K562 (cell line): ENCODE results near the gene SH3BP5L. TPM values are rescaled to one million over a fixed set of nuclear protein-coding genes. Genes with fewer than 3 reads are reported as not detected.

Experiments used
- BRD4 ChIP-seq: fragments of 200-600 bp; sonication (generic); IDR thresholded peaks from 2 replicates; pipeline ENCODE4 v1.6.1; 2017; ENCODE audit warnings: inconsistent platforms
- KDM4B ChIP-seq, 2 experiments: fragments of 450-650 bp in 1 of 2; sonication (generic) in 1 of 2; IDR thresholded peaks; 2 replicates each; pipeline ENCODE4 v1.6.1; 2016 to 2017; ENCODE audit warnings: borderline replicate concordance in 2 of 2, antibody characterized with exemption in 1 of 2, low read depth in 1 of 2, mild to moderate bottlenecking in 1 of 2
- KLF13 ChIP-seq: fragments of 450-650 bp; IDR thresholded peaks from 2 replicates; pipeline ENCODE4 v1.6.1; 2016; ENCODE audit warnings: missing genetic modification characterization, low read depth, mild to moderate bottlenecking, missing compliant biosample characterization, moderate library complexity, borderline replicate concordance
- MCM3 ChIP-seq: fragments of 450-650 bp; IDR thresholded peaks from 2 replicates; pipeline ENCODE4 v1.6.1; 2016
- PHF20 ChIP-seq: fragments of 450-650 bp; IDR thresholded peaks from 2 replicates; pipeline ENCODE4 v1.6.1; 2018; ENCODE audit not compliant: partially characterized antibody
- THRAP3 ChIP-seq: fragments of 450-650 bp; IDR thresholded peaks from 2 replicates; pipeline ENCODE4 v1.6.1; 2016; ENCODE audit warnings: mild to moderate bottlenecking, inconsistent platforms, borderline replicate concordance
- ZBED1 ChIP-seq: IDR thresholded peaks from 2 replicates; pipeline ENCODE4 v1.6.1; 2014
- ZKSCAN8 ChIP-seq: fragments of 200-800 bp; sonication (Bioruptor generic); IDR thresholded peaks from 2 replicates; pipeline ENCODE4 v1.6.1; 2016; ENCODE audit warnings: missing genetic modification characterization, missing compliant biosample characterization
- polyA plus RNA-seq, 8 experiments: library from polyadenylated mRNA; depleted of rRNA in 4 of 8; stranded (reverse) in 5 of 8; unstranded in 3 of 8; fragments of >200 nt; fragmentation: Nextera tagmentation in 2 of 8; fragmentation: Illumina TruSeq in 1 of 8; extraction: Ambion mirVana in 2 of 8; extraction: Trizol in 1 of 8; gene quantifications; 2 replicates each; pipeline versions ENCODE4 v1.2.1 to v1.2.3, GENCODE V29; 2011 to 2014; ENCODE audit warnings: inconsistent platforms in 1 of 8, missing spikeins in 1 of 8
- total RNA-seq, 7 experiments: library from RNA; depleted of rRNA in 6 of 7; stranded (reverse); fragments of >200 nt in 6 of 7; fragmentation: Illumina TruSeq in 2 of 7; extraction: Trizol in 2 of 7; gene quantifications; 2 replicates each; pipeline versions ENCODE4 v1.2.1 to v1.2.3, GENCODE V29; 2011 to 2021; ENCODE audit warnings: low replicate concordance in 1 of 7
- TF ChIP-seq, protein P1 (sequence below), 2 experiments: fragments of 450-650 bp; IDR thresholded peaks; 2 replicates each; pipeline ENCODE4 v1.6.1; 2018; ENCODE audit warnings: mild to moderate bottlenecking in 2 of 2, low read depth in 1 of 2; ENCODE audit not compliant: partially characterized antibody in 2 of 2
- TF ChIP-seq, protein P2 (sequence below): fragments of 450-650 bp; IDR thresholded peaks from 2 replicates; pipeline ENCODE4 v1.7.0; 2016; ENCODE audit warnings: borderline replicate concordance
- TF ChIP-seq, protein P3 (sequence below): fragments of 450-650 bp; IDR thresholded peaks from 2 replicates; pipeline ENCODE4 v1.6.1; 2016; ENCODE audit warnings: low read depth
- TF ChIP-seq, protein P4 (sequence below): fragments of 200-800 bp; sonication (Bioruptor generic); IDR thresholded peaks from 2 replicates; pipeline ENCODE4 v1.6.1; 2017; ENCODE audit warnings: missing genetic modification characterization, missing compliant biosample characterization

Gene SH3BP5L
- total and polyA plus RNA-seq, 9 of the 15 experiments (the other 6 are each of a cell fraction or from before 2014, with no cell fraction given) = 1.9 to 26.5 (median 15.8) TPM

DNA sequence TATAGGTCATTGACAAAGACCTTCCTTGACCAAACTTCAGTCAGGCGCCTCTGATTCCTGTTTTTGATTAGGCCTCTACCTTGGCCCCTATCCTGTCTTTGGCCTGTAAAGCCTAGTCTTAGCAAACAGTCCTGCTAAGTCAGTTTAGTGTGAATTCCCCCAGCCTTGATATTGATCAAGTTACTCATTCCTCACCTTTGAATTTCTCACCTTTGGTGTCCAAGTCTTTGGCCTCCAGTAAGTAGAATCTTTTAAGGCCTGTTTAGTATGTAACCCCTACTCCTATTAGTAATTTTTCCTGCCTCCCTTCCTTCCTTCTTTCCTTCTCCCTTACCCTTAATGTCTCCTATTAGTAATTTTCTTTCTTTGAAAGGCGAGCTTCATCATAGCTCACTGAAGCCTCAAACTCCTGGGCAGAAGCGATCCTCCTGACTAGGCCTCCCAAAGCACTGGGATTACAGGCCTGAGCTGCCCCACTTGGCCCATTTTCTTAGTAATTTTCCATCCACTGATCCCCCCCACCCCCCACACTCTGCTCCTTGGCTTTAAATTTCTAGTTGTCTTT, 46.2 kb upstream of the SH3BP5L start (continued):
- TF ChIP-seq KDM4B (IDR thresholded peaks at IDR 0.05; ENCODE audit: borderline replicate concordance in 2 of 2, low read depth in 1 of 2) (no peak), BRD4 (peak; percentile 72), ZKSCAN8 (CRISPR knock-in tag) (0 out of 2 replicates have a peak, but pooled peaks have one; percentile 25), THRAP3 (no peak), PHF20 (no peak), ZBED1 (no peak), KLF13 (no peak), MCM3 (no peak)
- TF ChIP-seq, protein P1, sequence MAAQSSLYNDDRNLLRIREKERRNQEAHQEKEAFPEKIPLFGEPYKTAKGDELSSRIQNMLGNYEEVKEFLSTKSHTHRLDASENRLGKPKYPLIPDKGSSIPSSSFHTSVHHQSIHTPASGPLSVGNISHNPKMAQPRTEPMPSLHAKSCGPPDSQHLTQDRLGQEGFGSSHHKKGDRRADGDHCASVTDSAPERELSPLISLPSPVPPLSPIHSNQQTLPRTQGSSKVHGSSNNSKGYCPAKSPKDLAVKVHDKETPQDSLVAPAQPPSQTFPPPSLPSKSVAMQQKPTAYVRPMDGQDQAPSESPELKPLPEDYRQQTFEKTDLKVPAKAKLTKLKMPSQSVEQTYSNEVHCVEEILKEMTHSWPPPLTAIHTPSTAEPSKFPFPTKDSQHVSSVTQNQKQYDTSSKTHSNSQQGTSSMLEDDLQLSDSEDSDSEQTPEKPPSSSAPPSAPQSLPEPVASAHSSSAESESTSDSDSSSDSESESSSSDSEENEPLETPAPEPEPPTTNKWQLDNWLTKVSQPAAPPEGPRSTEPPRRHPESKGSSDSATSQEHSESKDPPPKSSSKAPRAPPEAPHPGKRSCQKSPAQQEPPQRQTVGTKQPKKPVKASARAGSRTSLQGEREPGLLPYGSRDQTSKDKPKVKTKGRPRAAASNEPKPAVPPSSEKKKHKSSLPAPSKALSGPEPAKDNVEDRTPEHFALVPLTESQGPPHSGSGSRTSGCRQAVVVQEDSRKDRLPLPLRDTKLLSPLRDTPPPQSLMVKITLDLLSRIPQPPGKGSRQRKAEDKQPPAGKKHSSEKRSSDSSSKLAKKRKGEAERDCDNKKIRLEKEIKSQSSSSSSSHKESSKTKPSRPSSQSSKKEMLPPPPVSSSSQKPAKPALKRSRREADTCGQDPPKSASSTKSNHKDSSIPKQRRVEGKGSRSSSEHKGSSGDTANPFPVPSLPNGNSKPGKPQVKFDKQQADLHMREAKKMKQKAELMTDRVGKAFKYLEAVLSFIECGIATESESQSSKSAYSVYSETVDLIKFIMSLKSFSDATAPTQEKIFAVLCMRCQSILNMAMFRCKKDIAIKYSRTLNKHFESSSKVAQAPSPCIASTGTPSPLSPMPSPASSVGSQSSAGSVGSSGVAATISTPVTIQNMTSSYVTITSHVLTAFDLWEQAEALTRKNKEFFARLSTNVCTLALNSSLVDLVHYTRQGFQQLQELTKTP (IDR thresholded peaks at IDR 0.05; ENCODE audit: low read depth in 1 of 2, partially characterized antibody in 2 of 2) = peak in 1 of 2 experiments; percentile 27
- TF ChIP-seq, protein P2, sequence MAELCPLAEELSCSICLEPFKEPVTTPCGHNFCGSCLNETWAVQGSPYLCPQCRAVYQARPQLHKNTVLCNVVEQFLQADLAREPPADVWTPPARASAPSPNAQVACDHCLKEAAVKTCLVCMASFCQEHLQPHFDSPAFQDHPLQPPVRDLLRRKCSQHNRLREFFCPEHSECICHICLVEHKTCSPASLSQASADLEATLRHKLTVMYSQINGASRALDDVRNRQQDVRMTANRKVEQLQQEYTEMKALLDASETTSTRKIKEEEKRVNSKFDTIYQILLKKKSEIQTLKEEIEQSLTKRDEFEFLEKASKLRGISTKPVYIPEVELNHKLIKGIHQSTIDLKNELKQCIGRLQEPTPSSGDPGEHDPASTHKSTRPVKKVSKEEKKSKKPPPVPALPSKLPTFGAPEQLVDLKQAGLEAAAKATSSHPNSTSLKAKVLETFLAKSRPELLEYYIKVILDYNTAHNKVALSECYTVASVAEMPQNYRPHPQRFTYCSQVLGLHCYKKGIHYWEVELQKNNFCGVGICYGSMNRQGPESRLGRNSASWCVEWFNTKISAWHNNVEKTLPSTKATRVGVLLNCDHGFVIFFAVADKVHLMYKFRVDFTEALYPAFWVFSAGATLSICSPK = 0 out of 2 replicates have a peak, but pooled peaks have one; percentile 44
- TF ChIP-seq, protein P3, sequence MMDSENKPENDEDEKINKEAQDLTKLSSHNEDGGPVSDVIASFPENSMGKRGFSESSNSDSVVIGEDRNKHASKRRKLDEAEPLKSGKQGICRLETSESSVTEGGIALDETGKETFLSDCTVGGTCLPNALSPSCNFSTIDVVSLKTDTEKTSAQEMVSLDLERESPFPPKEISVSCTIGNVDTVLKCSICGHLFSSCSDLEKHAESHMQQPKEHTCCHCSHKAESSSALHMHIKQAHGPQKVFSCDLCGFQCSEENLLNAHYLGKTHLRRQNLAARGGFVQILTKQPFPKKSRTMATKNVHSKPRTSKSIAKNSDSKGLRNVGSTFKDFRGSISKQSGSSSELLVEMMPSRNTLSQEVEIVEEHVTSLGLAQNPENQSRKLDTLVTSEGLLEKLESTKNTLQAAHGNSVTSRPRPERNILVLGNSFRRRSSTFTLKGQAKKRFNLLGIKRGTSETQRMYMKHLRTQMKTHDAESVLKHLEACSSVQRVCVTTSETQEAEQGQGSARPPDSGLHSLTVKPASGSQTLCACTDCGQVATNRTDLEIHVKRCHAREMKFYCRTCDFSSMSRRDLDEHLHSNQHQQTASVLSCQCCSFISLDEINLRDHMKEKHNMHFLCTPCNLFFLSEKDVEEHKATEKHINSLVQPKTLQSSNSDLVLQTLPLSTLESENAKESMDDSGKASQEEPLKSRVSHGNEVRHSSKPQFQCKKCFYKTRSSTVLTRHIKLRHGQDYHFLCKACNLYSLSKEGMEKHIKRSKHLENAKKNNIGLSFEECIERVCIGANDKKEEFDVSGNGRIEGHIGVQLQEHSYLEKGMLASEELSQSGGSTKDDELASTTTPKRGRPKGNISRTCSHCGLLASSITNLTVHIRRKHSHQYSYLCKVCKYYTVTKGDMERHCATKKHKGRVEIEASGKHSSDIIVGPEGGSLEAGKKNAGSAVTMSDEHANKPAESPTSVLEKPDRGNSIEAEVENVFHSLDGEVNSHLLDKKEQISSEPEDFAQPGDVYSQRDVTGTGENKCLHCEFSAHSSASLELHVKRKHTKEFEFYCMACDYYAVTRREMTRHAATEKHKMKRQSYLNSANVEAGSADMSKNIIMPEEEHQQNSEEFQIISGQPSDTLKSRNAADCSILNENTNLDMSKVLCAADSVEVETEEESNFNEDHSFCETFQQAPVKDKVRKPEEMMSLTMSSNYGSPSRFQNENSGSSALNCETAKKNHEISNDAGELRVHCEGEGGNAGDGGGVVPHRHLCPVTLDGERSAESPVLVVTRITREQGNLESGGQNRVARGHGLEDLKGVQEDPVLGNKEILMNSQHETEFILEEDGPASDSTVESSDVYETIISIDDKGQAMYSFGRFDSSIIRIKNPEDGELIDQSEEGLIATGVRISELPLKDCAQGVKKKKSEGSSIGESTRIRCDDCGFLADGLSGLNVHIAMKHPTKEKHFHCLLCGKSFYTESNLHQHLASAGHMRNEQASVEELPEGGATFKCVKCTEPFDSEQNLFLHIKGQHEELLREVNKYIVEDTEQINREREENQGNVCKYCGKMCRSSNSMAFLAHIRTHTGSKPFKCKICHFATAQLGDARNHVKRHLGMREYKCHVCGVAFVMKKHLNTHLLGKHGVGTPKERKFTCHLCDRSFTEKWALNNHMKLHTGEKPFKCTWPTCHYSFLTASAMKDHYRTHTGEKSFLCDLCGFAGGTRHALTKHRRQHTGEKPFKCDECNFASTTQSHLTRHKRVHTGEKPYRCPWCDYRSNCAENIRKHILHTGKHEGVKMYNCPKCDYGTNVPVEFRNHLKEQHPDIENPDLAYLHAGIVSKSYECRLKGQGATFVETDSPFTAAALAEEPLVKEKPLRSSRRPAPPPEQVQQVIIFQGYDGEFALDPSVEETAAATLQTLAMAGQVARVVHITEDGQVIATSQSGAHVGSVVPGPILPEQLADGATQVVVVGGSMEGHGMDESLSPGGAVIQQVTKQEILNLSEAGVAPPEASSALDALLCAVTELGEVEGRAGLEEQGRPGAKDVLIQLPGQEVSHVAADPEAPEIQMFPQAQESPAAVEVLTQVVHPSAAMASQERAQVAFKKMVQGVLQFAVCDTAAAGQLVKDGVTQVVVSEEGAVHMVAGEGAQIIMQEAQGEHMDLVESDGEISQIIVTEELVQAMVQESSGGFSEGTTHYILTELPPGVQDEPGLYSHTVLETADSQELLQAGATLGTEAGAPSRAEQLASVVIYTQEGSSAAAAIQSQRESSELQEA = no peak
- TF ChIP-seq, protein P4, sequence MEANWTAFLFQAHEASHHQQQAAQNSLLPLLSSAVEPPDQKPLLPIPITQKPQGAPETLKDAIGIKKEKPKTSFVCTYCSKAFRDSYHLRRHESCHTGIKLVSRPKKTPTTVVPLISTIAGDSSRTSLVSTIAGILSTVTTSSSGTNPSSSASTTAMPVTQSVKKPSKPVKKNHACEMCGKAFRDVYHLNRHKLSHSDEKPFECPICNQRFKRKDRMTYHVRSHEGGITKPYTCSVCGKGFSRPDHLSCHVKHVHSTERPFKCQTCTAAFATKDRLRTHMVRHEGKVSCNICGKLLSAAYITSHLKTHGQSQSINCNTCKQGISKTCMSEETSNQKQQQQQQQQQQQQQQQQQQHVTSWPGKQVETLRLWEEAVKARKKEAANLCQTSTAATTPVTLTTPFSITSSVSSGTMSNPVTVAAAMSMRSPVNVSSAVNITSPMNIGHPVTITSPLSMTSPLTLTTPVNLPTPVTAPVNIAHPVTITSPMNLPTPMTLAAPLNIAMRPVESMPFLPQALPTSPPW (CRISPR knock-in tag) = peak; percentile 33
